HG03066 (cell line): Measurements from ENCODE around the gene CKS1B.
"Not testable (repeated sequence)": the region's sequence is repeated elsewhere in the genome, so short reads cannot be mapped to it uniquely, and the experiment has no call there.

Experiments used
- ATAC-seq: cut with Tn5 transposase; IDR thresholded peaks from one replicate; pipeline ENCODE4 v1.9.1; 2021; ENCODE audit warnings: low read depth; ENCODE audit not compliant: unreplicated experiment

Gene CKS1B

DNA sequence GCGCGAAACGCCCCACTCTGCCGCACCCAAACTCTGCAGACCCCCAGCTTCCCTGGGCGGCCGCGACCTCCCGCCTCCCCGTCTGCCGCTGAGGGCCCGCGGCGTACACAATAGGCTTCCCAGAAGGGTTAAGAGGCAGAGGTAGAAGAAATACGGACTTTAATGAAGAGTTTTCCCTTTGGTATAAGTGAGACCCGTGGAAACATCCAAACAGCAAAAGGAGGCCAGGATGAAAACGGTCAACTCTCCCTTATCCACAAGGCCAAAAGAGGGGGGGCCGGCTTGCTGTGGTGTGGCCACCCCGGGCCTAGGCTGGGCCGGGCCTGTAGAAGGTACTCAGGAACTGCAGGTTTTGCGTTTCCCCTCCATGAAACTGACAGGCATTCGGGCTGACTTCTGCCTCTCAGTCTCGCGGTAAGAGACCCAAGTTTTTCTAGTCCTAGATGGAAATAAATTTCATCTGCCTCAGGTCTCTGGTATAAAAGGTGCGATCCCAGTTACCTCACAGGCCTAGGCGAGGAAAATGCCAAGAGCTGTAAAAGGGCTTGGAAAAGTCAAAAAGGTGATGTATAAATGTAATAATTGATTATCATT, 12.2 kb upstream of the CKS1B start:
- peak; percentile 18 for ATAC-seq

DNA sequence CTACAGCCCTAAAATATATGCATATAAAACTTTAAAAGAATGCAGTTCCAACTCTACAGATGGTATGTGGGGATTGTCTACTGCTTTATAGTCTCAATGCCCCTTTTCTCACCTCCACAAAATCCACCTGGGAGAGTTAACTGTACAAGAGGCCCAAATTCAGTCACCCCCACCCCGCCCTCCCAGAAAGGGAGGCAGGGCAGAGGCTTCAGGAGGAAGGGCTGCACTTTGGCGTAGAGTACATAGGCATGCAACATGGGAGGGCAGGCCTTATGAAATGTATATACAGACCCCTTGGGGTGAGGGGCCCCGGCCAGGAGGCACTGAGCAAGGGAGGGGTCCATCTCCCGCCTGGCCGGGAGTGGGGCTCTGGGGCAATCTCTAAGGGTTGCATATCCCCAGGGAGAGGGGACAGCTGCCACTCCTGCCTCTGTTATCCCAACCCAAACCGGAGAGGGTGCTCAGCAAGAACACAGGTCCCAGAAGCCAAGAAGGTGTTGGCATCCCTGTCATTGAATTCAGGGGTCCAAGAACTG, 11.6 kb upstream of the CKS1B start:
- no peak for ATAC-seq

DNA sequence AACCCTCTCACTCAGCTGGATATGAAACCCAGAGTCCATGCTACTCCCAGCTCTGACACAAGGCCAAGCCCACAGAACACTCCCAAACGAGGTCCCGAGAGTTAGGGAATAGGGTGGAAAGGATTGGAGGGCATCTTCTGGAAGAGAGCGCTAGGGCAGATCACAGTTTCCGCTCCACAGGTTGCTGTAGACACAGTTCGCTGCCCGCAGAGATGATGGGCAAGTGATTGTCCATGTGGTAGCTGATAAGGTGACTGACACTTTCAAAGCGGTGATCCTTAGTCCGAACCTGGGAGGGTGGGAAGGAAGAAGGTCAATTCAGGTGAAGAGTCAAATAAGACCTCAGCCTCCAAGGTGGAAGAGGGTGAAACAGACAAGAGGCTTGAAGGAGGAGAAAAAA, 10.8 kb upstream of the CKS1B start:
- ATAC-seq, result no peak

DNA sequence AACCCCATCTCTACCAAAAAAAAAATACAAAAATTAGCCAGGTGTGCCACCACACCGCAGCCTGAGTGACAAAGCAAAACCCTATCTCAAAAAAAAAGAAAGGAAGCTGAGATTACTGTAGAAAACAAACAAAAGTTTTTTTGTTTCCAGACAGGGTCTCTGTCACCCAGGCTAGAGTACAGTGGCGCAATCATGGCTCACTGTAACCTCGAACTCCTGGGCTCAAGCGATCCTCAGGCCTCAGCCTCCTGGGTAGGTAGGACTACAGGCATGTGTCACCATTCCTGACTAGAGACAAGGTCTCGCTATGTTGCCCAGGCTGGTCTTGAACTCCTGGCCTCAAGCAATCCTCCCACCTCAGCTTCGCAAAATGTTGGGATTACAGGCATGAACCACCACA, 10.1 kb upstream of the CKS1B start:
- ATAC-seq, result no peak

DNA sequence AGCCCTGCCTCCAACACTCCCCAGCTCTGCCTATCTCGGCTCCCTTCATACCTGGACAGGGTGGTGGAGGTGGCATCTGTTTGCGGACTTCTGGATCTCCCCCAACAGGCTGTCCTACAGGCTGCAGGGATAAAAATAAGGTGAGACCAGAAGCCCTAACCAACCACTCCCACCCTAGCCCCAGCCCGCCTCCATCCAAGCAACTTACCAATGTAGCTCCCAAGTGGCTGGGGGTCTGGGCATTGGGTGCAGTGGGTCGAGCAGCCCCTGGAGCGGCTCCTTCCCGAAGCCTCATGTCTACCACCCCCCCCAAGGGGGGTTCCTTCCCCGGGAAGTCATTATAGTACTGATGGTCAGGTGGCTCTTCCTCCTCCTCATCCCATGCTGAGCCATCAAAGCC, 8.4 kb upstream of the CKS1B start:
- ATAC-seq, result no peak

DNA sequence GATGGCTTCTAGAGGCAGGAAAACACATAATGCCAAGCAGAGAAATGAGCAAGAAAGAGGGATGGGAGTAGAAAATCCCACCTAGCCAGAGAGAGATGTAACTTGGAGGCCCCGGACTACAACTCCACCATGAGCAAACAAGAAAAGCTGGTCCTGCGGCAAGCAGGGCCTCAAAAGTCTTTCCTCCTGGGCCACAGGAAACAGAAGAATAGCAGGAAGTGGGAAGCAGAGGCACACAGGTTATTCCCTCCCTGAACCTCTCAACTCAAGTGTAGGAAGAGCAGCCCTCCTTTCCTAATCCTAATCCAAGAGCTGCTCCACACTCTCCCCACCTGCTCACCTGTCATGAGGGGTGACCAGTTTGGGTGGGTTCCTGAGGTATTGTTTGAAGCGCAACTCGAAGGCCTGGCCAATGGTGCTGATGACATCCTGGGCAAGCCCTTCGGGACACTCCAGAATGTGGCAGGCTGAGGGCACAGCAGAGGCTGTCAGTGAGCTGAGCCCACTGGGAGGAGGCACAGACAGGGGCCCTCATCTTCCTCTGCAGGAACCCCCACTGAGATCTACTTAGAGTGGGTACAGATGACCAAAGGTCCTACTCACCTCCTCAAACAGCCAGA, 7.0 kb upstream of the CKS1B start:
- no peak for ATAC-seq

DNA sequence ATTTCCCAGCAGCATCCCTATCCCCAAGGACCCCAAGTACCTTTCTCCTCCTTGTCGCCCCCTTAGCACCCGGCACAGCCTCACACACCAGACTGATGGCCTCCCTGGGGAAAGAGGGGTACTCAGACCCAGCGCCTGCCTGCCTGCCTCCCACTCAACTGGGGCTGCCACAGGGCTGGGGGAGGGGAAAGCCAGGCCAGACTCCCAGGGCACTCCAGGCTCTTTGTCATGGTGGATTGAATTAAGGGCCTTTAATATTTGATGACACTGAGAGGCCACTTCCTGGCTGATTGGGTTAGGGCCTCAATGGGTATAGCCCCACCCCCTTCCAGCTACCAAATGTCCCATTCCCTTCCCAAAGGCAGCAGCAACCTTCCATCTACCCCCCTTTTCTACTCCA, 5.8 kb upstream of the CKS1B start:
- no peak for ATAC-seq

DNA sequence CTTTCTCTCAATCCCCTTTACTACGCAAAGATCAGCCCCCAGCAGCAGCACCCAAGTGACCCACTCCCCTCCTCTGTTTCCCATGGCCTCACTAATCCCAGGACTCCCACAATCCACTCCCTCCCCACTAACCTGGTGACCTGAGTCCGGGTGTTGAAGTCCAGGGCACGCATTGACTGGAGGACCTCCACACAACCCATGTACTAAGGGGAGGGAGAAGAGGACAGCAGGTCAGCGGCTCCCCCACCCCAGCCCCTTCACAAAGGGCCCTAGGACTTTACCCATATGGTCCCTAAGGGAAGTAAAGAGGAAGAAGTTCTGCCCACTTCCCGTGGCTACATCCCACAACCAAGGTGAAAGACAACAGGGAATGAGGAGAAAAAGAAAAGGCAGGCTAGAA, 5.2 kb upstream of the CKS1B start:
- no peak for ATAC-seq

DNA sequence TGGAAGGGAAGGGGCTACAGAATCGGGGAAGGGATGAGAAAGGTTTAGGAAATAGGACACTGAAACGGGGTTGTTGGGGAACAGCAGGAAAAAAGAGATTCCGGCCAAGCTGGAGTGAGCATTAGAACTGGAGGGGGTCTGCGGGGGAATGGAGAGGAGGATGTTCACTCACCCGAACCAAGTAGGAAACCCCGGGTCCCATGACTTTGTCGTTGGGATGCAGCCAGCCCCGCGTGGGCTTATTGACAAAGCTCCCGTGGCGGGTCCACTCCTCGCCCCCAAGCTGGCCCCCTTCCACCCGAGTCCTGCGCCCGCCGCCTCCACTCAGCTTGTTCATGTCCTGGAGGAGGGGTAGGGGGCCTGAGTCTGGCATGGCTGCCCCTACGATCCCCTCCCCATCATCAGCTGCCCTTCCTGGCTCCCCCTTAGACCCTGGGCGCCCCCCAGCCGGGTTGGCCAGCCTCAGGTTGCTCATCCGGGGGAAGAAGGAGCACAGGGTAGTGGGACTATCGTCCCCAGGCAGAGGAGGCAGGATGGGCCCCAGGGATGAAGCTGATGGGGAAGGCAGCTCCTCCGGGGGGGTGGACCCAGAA, 4.5 kb upstream of the CKS1B start:
- ATAC-seq, result no peak

DNA sequence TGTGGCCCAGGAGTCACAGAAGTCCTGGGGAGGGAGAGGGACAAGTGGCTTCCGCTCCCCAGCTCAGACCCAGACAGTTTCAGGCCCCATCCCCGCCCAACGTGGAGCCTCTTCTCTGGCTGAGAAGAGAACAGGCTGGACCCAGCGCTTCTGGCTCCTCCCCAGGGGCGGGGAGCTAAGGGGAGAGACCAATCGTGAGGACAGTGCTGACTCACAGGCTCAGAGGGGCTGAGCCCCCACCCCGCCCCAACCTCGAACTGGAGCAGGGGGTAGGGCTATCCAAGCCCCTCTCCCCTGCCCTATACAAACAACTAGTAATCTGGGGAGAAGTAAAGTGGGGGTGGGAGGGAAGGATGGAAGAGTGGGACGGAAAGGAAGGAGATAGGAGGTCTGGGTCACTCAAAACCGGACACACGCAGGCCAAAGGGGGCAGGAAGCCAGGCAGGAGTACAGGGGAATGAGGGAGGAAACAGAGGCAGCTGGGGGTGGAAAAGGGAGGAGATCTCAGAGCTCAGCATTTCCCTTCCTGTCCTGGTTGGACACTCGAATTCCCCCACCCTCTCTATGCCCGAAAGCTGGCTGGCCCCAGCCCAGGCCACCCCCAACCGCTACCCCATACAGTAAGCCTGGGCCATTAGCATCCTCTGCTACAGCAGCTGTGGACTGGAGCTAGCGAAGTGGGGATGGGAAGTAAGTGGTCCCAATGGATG, 3.7 kb upstream of the CKS1B start, which contains the start of gene SHC1:
TSS of gene SHC1 (minus strand) at position 117 of the 710 bp plus-strand sequence. CDS start 221 bp downstream, outside the sequence.
- ATAC-seq, result peak; percentile 42

DNA sequence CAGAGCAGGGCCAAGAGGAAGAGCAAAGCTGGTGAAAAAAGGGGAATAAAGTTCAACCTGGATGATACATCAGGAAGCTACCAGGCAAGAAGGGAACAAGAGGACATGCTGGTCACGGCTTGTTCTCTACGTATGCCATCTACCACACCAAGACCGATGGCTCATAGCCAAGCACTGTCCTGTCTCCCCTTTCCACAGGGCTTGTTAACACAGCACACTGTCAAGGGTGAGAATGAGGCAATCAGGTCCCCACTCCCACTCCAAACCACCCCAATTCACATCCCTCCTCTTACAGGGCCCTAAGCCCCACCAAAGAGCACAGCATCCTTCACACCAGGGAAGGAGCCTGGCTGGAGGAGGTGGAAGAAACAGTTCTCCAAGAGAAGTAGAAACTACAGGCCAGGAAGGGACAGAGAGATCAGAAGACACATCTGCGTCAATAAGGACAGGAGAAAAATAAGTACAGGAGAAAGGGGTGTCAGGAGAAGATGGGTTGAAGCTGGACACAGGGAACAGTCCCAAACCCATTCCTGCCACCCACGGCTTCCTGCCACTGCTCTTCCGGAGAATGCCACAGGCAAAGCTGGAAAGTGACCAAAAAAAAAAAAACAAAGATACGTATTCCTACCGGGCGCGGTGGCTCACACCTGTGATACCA, 3.0 kb upstream of the CKS1B start:
- ATAC-seq, result no peak

DNA sequence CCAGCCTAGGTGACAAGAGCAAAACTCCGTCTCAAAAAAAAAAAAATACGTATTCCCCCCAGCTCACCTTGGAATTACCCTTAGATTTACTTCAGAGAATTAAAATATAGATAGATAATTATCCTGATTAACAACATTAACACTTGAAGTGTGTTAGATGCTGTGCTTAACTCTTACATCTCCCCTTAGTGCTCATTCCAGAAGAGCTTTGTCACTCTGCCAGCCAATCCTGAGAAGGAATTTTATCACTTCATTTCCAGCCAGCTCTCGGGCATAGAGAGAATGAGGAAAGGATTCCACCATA, 2.3 kb upstream of the CKS1B start:
- no peak for ATAC-seq

DNA sequence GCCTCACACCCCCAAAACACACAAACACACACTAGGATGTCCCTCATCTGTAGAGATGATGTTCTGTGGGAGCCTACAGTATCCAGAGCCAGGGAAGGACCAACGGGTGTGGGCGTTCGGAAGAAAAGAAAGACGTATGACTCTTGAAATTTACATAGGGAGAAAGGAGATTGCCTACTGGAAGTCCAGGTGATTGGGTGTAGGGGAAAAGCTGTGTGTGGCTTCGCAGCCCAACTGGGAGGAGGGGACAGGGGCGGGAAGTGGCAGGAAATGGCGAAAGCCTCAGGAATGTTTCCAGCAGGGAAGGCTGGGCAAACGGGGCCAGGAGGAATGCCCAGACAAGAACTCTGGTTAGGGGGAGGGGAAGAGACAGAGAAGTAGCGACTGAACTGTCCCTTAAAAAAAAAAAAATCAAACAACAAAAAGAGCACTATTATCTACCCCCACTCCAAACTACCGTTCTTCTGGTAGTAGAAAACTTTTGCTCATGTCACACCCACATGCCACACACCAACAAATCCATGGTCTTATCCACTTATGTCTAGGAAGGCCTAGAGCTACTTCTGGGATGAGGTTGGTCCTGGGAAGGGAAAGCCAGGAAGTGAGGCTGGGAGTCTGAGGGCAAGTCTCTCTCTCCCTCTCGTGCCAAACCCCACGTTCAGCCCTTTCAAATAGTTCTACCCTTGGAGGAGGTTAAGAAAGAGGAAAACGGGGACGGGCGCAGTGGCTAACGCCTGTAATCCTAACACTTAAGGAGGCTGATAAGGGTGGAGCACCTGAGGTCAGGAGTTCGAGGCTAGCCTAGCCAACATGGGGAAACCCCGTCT, 1.8 kb upstream of the CKS1B start:
- no peak for ATAC-seq

DNA sequence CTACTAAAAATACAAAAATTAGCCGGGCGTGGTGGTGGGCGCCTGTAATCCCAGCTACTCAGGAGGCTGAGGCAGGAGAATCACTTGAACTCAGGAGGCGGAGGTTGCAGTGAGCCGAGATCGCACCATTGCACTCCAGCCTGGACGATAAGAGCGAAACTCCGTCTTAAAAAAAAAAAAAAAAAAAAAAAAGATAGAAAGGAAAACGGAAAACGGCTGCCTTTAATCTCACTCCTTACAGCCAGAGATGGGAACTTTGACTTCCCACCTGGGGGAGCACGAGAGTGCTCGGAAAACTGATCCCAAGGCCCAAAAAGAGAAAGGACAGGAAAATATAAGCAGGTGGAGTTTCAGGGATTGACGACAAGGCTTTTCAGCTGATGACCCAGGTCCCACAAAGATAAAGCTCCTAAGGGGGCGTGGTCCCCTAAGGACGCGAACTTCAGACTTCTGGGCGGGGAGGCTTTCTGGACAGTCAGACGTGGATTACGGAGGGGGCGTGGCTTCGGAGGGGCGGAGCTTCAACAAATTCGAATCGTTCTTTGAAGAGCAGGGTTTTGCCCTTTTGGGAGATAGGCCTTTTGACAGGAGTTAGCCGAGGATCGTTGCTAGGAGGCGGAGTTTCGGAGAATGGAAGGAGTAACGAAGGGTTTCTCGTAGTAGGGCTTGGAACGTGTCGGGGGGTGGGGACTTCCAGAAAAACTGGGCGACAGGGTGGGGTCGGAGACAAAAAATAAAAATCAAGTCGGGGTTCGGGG, 958 bp upstream of the CKS1B start:
- no peak for ATAC-seq

DNA sequence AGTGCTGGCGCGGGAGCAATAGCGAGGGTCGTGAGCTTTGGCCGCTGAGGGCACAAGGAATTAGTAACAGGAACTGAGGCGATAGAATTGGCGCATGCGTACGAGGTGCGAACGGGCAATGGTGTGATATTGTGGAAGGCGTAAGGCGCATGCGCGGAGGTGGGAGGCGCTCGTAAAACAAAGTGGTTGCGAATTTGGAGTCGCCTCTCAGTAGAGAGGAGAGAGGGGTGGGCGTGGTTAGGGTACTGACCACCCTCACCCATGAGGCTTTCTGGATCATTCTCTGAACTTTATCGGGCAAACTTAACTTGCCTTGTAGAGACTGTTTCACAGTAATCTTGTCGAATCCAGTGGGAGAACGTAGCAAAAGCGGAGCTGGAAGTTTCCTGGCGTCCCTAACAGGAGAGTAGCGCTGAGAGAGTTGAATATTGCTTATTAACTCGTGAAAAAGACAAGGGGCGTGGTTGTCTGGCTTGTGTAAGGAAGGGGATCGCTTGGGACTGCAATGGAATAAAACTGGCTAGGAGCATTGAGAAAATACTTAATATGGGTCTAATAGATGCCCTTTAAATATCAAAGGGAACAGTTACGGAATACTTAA, 427 bp downstream of the CKS1B start:
- ATAC-seq, result peak; percentile 36

DNA sequence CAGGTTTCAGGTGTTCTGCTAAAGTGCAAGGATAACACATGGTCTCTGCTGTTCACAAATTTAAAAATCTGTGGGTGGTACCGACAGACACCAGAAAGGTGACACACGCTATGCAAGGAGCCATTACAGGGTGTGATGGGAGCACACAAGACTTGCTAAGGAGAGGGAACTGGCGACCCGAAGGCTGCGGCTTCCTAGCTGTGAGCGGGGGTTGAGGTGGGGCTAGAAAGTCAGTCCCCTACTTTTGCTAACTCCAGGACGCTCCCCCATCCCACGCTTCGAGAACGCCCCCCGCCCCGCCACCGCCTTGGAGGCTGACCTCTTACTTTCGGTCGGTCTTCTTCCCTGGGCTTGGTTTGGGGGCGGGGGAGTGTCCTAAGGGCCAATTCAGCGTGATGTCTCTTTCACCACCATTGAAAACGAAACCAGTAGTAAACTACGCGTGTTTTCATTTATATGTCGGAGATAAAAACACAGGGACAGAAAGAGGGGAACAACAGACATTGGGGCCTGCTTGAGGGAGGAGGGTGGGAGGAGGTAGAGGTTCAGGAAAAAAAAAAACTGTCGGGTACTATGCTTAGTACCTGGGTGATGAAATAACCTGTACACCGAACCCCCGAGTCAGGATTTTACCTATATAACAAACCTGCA, 1.1 kb downstream of the CKS1B start:
- ATAC-seq, result no peak

DNA sequence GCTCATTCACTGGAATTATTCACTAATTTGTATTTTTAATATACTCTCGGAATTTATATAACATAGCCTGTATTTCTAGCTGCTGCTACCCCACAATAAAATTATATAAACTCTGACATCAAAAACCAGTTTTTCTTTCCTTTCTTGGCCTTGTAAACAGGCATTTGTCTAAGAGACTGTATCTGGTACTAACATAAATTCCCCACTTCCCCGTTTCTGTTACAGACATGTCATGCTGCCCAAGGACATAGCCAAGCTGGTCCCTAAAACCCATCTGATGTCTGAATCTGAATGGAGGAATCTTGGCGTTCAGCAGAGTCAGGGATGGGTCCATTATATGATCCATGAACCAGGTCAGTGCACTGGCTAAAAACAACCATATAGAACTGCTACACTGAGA, 3.3 kb downstream of the CKS1B start:
- ATAC-seq, result not testable (repeated sequence)

DNA sequence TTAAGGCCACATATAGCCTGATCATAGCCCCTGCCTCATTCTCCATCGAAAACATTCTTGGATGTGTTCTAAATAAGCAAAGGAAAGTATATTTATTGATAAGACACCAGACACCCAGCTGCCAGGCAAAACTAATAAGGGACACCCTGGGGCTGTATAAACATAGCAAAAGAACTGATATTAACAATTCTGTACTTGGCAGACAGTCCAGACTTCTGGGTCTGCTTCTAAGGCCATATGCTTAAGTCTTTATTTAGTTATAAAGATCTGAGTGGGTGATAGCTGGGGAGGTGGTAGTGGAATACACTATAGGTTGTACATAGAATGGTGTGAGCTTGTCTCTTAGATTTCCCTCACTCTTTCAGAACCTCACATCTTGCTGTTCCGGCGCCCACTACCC, 3.9 kb downstream of the CKS1B start:
- no peak for ATAC-seq

DNA sequence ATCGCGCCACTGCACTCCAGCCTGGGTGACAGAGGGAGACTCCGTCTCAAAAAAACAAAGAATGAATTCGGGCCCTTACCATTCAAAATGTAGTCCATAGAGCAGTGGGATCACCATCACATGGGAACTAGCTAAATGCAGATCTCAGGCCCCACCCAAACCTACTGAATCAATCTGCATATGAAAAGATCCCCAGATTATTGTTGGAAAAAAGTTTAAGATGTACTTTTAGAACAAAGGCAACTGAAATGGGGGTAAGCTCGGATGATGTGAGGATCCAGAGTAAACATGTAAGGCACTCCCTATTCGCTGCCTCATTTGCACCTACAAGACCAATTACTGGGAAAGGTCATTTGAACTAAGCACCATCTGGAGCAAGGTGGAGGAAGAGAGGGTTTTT, 7.9 kb downstream of the CKS1B start:
- no peak for ATAC-seq
